IPS DF 6.9 (cell line): ENCODE results near the gene NXPH4.

ENCODE experiments used
- DNase-seq: peaks from one replicate; pipeline ENCODE4 v3.0.0-alpha.2; 2013; ENCODE audit warnings: low read depth, low spot score
- H3K27ac ChIP-seq: one replicate; pipeline ENCODE4 v1.5.1; 2013; ENCODE audit warnings: low read length, control low read depth
- H3K27me3 ChIP-seq: 2 replicates; pipeline ENCODE4 v1.6.1; 2013; ENCODE audit warnings: mild to moderate bottlenecking, low read length; ENCODE audit not compliant: control insufficient read depth, insufficient read depth
- H3K36me3 ChIP-seq: 2 replicates; pipeline ENCODE4 v1.6.1; 2013; ENCODE audit warnings: low read length; ENCODE audit not compliant: control insufficient read depth, insufficient read depth
- H3K4me1 ChIP-seq: 2 replicates; pipeline ENCODE4 v1.6.1; 2013; ENCODE audit warnings: low read length; ENCODE audit not compliant: control insufficient read depth, insufficient read depth
- H3K4me3 ChIP-seq: 2 replicates; pipeline ENCODE4 v1.5.1; 2013; ENCODE audit warnings: mild to moderate bottlenecking, low read length
- H3K9me3 ChIP-seq: 2 replicates; pipeline ENCODE4 v1.6.1; 2013; ENCODE audit warnings: low read length, inconsistent platforms; ENCODE audit not compliant: control insufficient read depth, insufficient read depth
- WGBS: extraction: QIAGEN DNeasy Blood & Tissue Kit; methylation state at CpG from one replicate; pipeline ENCODE4 v1.1.7; 2013; ENCODE audit warnings: mixed read lengths, missing lambda C conversion rate; ENCODE audit not compliant: insufficient read length, insufficient coverage; 5-methylcytosine and 5-hydroxymethylcytosine counted together

Gene NXPH4

GRCh38 chr12:57216014-57216911, at the start of gene NXPH4:
TSS of gene NXPH4 (plus strand) at chr12:57216794. CDS start at chr12:57216970, 176 bp downstream.
- H3K27me3 ChIP-seq: peaks cover 58% of the 10 kb centered on the region
- peak within 1 kb of the TSS; percentile 30; the same call in 1 of the 2 replicates for H3K4me3 ChIP-seq
- H3K9me3 ChIP-seq: no peaks in the 10 kb centered on the region
- H3K27ac ChIP-seq: no peak within 1 kb of the TSS
- WGBS: no CpG with 5 or more reads among the region's 102 CpGs
- no peak for DNase-seq
- H3K4me1 ChIP-seq: peaks cover 21% of the 10 kb centered on the region
- H3K36me3 ChIP-seq: peaks cover 6% of the 10 kb centered on the region

- no CpG with 5 or more reads among the region's 10 CpGs for WGBS
- no peak overlapping the region for H3K27ac ChIP-seq
Measured at GRCh38 chr12:57166971-57167371, 49.6 kb upstream of the NXPH4 start.

GRCh38 chr12:57168058-57168457, 48.5 kb upstream of the NXPH4 start:
- H3K27ac ChIP-seq: no peak overlapping the region
- H3K36me3 ChIP-seq: peaks cover 36% of the 10 kb centered on the region
- H3K27me3 ChIP-seq: no peaks in the 10 kb centered on the region
- WGBS: no CpG with 5 or more reads among the region's 10 CpGs
- no peak for DNase-seq
- H3K4me1 ChIP-seq: no peaks in the 10 kb centered on the region
- no peak overlapping the region for H3K4me3 ChIP-seq
- no peaks in the 10 kb centered on the region for H3K9me3 ChIP-seq

More at GRCh38 chr12:57166971-57167371, 49.6 kb upstream of the NXPH4 start:
- Histone ChIP-seq H3K27me3 (no peaks in the 10 kb centered on the region), H3K9me3 (no peaks in the 10 kb centered on the region), H3K4me3 (no peak overlapping the region), H3K4me1 (no peaks in the 10 kb centered on the region), H3K36me3 (peaks cover 44% of the 10 kb centered on the region)
- no peak for DNase-seq

GRCh38 chr12:57169046-57169795, 47.4 kb upstream of the NXPH4 start:
- no peak overlapping the region for H3K27ac ChIP-seq
- H3K9me3 ChIP-seq: no peaks in the 10 kb centered on the region
- H3K4me1 ChIP-seq: no peaks in the 10 kb centered on the region
- WGBS: no CpG with 5 or more reads among the region's 23 CpGs
- H3K36me3 ChIP-seq: peaks cover 44% of the 10 kb centered on the region
- H3K27me3 ChIP-seq: no peaks in the 10 kb centered on the region
- no peak overlapping the region for H3K4me3 ChIP-seq
- DNase-seq: no peak

DNA sequence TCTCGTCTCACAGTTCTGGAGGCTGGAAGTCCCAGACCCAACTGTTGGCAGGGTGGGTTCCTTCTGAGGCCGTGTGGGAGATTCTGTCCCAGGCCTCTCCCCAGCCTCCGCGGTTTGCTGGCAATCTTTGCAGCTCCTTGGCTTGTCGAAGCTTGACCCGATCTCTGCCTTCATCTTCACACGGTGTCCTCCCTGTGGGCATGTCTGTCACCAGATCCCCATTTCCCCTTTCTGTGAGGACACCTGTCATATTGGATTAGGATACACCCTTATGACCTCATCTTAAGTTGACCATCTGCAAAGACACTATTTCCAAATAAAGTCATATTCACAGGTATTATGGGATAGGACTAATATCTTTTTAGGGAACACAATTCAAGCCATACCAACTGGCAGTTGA, 46.6 kb upstream of the NXPH4 start:
- Histone ChIP-seq H3K9me3 (no peaks in the 10 kb centered on the region), H3K27me3 (no peaks in the 10 kb centered on the region), H3K4me3 (no peak overlapping the region), H3K36me3 (peaks cover 41% of the 10 kb centered on the region), H3K27ac (no peak overlapping the region), H3K4me1 (no peaks in the 10 kb centered on the region)
- no peak for DNase-seq
- no CpG with 5 or more reads among the region's 7 CpGs for WGBS

DNA sequence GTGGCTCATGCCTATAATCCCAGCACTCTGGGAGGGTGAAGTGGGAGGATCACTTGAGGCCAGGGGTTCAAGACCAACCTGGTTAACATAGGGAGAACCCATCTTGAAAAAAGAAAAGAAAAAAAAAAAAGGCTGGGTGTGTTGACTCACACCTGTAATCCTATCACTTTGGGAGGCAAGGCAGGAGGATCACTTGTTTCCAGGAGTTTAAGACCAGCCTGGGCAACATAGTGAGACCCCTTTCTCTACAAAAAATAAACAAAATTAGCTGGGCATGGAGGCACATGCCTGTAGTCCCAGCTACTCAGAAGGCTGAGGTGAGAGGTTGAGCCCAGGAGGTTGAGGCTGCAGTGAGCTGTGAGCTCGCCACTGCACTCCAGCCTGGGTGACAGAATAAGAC, 46.2 kb upstream of the NXPH4 start:
- no CpG with 5 or more reads among the region's 1 CpG for WGBS
- Histone ChIP-seq H3K36me3 (peaks cover 39% of the 10 kb centered on the region), H3K4me1 (no peaks in the 10 kb centered on the region)

DNA sequence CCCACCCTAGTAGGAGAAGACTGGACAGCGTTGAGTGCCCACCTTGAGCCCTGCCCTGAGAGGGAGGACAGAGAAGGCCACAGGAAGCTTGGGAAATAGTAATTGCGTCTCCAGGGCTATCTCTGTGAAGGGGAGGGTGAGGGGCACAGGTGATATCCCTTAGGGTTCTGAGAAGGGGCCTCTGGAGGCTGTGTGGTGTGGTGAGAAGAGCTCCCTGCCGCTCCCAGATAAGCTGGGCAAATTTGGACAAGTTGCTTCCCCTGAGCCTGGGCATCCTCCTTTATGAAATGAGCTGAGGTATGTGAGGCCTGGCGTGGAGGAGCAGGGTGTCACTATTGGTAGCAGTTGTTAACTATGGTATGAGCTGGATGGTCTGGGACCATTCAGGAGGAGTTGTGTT, 45.7 kb upstream of the NXPH4 start:
- DNase-seq: no peak
- Histone ChIP-seq H3K4me1 (no peaks in the 10 kb centered on the region), H3K36me3 (peaks cover 36% of the 10 kb centered on the region), H3K9me3 (no peaks in the 10 kb centered on the region), H3K4me3 (no peak overlapping the region), H3K27me3 (no peaks in the 10 kb centered on the region), H3K27ac (no peak overlapping the region)
- WGBS: no CpG with 5 or more reads among the region's 4 CpGs

More for the DNA sequence above, 46.2 kb upstream of the NXPH4 start:
- H3K4me3 ChIP-seq: no peak overlapping the region
- H3K27ac ChIP-seq: no peak overlapping the region
- H3K9me3 ChIP-seq: no peaks in the 10 kb centered on the region
- H3K27me3 ChIP-seq: no peaks in the 10 kb centered on the region
- no peak for DNase-seq

- Histone ChIP-seq H3K36me3 (peaks cover 37% of the 10 kb centered on the region), H3K9me3 (no peaks in the 10 kb centered on the region), H3K27ac (no peak overlapping the region), H3K27me3 (no peaks in the 10 kb centered on the region), H3K4me3 (no peak overlapping the region), H3K4me1 (no peaks in the 10 kb centered on the region)
- WGBS: no CpG with 5 or more reads among the region's 4 CpGs
- no peak for DNase-seq
Measured at GRCh38 chr12:57171668-57172067, 44.9 kb upstream of the NXPH4 start.

DNA sequence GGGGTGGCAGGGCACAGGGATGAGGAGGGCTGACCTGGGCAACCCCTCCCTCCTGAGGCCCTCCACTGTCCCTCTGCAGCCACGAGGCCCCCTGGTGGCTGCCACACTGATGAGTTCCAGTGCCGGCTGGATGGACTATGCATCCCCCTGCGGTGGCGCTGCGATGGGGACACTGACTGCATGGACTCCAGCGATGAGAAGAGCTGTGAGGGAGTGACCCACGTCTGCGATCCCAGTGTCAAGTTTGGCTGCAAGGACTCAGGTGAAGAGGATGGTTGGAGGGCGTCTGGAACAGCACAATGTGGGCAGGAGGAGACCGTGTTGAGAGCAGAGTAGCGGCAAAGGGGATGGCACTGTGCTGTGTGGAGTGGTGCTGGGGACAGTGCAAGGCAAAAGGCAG, 43.5 kb upstream of the NXPH4 start:
- Histone ChIP-seq H3K27ac (no peak overlapping the region), H3K27me3 (no peaks in the 10 kb centered on the region), H3K36me3 (peaks cover 33% of the 10 kb centered on the region), H3K4me1 (no peaks in the 10 kb centered on the region), H3K9me3 (no peaks in the 10 kb centered on the region), H3K4me3 (no peak overlapping the region)
- WGBS: no CpG with 5 or more reads among the region's 11 CpGs
- no peak for DNase-seq

GRCh38 chr12:57173683-57174082, 42.9 kb upstream of the NXPH4 start:
- no CpG with 5 or more reads among the region's 14 CpGs for WGBS
- Histone ChIP-seq H3K4me3 (no peak overlapping the region), H3K27me3 (no peaks in the 10 kb centered on the region), H3K36me3 (peaks cover 34% of the 10 kb centered on the region), H3K4me1 (no peaks in the 10 kb centered on the region), H3K27ac (no peak overlapping the region), H3K9me3 (no peaks in the 10 kb centered on the region)
- no peak for DNase-seq
